GM12878 (cell line): ENCODE results near the gene PIGQ.

Experiments
- HDAC2 ChIP-seq: fragments of 200-600 bp; sonication (generic); IDR thresholded peaks from 2 replicates; pipeline ENCODE4 v1.6.1; 2017
- NFYB ChIP-seq: IDR thresholded peaks from 2 replicates; pipeline ENCODE4 v1.6.1; 2011; ENCODE audit warnings: low read depth, mild to moderate bottlenecking, low read length, improper control_type of control experiment, moderate library complexity; ENCODE audit not compliant: insufficient read depth
- REST ChIP-seq: IDR thresholded peaks from 2 replicates; pipeline ENCODE4 v1.6.1; 2012; ENCODE audit warnings: mild to moderate bottlenecking, low read depth, low read length
- SRF ChIP-seq, 2 experiments: IDR thresholded peaks; 2 replicates each; pipeline ENCODE4 v1.6.1; 2011; ENCODE audit warnings: low read depth in 2 of 2, low read length in 2 of 2, mild to moderate bottlenecking in 1 of 2, moderate library complexity in 1 of 2
- TAF1 ChIP-seq: IDR thresholded peaks from 2 replicates; pipeline ENCODE4 v1.6.1; 2011; ENCODE audit warnings: mild to moderate bottlenecking, low read depth, low read length, borderline replicate concordance

DNA sequence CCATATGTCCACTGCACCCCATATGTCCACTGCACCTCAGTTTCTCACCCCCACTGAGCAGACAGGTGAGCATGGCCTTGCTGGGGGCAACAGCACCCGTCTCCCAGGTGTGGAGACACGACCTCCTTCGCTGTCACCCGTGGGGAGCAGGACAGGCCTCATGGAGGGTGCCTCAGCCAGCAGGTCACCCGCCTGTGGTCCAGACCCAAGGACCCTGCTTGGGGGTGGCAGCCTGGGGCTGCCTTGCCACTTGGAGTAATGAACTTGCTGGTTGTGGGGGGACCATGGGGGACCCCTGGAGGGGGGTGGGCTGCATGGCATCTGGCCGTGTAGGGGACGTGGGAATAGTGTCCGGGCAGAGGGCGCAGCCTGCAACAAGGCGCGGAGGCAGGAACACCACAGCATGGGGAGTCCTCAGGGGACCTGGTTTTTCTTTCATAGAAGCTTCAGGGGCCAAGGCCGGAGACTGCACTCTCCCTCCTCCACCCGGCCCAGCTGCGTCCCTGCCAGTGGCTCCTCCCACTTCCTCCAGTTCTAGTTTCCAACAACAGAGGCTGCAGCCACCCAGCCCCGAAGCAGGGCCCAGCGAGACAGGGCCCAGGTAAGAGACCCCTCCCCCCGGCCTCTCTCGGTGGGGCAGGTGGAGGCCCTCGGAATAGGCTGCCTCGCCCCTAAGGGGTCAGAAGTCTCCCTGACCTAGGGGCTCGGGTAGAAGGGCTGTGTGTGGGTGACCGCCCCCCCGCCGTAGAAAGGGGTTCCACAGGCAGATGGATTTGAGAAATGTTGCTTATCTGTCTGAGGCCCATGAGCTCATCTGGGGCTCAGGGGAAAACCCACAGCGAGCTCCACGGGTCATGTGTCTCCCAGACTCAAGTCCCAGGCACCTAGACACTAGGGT, 3.0 kb upstream of the PIGQ start, which contains the start of gene NHLRC4:
- TF ChIP-seq REST = no peak
- TF ChIP-seq HDAC2 = no peak
- no peak for TF ChIP-seq SRF (IDR thresholded peaks at IDR 0.05; ENCODE audit: low read depth in 2 of 2, low read length in 2 of 2)
- no peak; the same call in 1 of the 2 replicates for TF ChIP-seq TAF1
- no peak for TF ChIP-seq NFYB
